ENCODE data around the gene MPPED2.

DNA sequence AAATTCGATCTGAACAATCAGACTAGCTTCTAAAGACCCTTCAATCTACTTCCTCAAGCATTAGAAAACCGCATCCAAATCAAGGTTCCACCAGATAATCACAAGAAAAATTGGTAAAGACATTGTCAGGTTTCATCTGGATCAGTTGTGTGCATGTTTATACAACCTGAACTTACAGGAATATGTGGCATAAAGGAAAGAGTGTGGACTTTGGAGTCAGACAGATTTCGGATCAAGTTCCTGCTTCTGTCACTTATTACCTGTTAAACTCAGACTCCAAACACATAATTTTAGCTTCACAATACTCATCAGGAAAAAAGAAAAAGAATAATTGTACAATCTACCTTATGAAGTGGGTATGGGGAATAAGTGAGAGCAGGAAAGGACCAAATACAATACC is 80.5 kb downstream of the MPPED2 start:
- TF ChIP-seq POLR2AphosphoS5 (IDR thresholded peaks at IDR 0.05; ENCODE audit: insufficient read depth, low read depth, low read length) (no peak), POLR2A (IDR thresholded peaks at IDR 0.05; ENCODE audit: low read depth, low read length) (no peak), EZH2 (IDR thresholded peaks at IDR 0.05; ENCODE audit: borderline replicate concordance, low read depth, low read length, severe bottlenecking) (no peak), GATA2 (IDR thresholded peaks at IDR 0.05; ENCODE audit: insufficient read depth, insufficient read length, low read depth, low read length) (no peak), MYC (IDR thresholded peaks at IDR 0.05; ENCODE audit: low read depth, low read length) (no peak), FOS (IDR thresholded peaks at IDR 0.05; ENCODE audit: borderline replicate concordance, insufficient read depth, low read length) (no peak), JUN (IDR thresholded peaks at IDR 0.05; ENCODE audit: borderline replicate concordance, insufficient read depth, insufficient read length, low read depth) (no peak)
- TF ChIP-seq, protein P1, sequence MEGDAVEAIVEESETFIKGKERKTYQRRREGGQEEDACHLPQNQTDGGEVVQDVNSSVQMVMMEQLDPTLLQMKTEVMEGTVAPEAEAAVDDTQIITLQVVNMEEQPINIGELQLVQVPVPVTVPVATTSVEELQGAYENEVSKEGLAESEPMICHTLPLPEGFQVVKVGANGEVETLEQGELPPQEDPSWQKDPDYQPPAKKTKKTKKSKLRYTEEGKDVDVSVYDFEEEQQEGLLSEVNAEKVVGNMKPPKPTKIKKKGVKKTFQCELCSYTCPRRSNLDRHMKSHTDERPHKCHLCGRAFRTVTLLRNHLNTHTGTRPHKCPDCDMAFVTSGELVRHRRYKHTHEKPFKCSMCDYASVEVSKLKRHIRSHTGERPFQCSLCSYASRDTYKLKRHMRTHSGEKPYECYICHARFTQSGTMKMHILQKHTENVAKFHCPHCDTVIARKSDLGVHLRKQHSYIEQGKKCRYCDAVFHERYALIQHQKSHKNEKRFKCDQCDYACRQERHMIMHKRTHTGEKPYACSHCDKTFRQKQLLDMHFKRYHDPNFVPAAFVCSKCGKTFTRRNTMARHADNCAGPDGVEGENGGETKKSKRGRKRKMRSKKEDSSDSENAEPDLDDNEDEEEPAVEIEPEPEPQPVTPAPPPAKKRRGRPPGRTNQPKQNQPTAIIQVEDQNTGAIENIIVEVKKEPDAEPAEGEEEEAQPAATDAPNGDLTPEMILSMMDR (IDR thresholded peaks at IDR 0.05; ENCODE audit: extremely low read depth in 1 of 2, insufficient read depth in 1 of 2, low read depth in 1 of 2, low read length in 2 of 2), result no peak
